Measurements from ENCODE around the gene CLEC4E.
"Not testable (repeated sequence)": the region's sequence is repeated elsewhere in the genome, so short reads cannot be mapped to it uniquely, and the experiment has no call there.

CLEC4E gene

DNA sequence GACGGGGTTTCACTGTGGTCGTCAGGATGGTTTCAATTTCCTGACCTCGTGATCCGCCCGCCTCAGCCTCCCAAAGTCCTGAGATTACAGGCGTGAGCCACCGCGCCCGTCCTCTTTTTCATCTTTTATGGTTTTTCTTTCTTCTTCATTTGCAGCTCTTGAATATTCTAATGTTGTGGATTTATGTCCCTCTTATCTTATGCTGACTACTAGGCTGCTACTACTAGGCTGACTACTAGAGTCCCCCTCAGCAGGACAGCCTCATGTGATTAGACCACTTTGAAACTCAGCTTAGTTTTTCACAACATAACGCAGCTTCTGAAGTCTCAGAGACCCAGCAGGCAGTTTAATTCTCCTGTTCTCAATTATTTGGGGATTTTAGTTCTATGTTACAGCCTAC lies 857 bp upstream of the CLEC4E start:
- no peak overlapping the region for H3K27ac ChIP-seq (ENCODE audit: low read depth, low read length)
- H3K79me2 ChIP-seq (ENCODE audit: control insufficient read depth, insufficient read depth, low read length, unreplicated experiment): no peaks in the 10 kb centered on the region
- H3K36me3 ChIP-seq (ENCODE audit: insufficient read depth, low read length): no peaks in the 10 kb centered on the region
- H3K4me1 ChIP-seq (ENCODE audit: control insufficient read depth, insufficient read depth, low read length, unreplicated experiment): no peaks in the 10 kb centered on the region
- peaks cover 40% of the 10 kb centered on the region for H3K27me3 ChIP-seq (ENCODE audit: insufficient read depth, low read length)
- no peak overlapping the region for H2AFZ ChIP-seq (ENCODE audit: low read length, unreplicated experiment)
- H3K4me3 ChIP-seq (ENCODE audit: low read depth, low read length): no peak overlapping the region

DNA sequence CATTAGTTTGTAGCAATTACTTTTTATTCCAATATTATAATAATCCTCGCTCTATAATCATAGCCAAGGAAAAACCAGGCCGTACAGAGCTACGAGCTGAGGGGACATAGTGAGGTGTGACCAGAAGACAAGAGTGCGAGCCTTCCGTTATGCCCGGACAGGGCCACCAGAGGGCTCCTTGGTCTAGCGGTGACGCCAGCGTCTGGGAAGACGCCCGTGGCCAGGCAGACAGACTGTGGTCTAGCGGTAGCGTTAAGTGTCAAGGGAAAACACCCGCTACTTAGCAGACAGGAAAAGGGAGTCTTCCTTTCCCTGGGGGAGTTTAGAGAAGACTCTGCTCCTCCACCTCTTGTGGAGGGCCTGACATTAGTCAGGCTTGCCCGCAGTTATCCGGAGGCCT lies 2.9 kb downstream of the CLEC4E start:
- H3K36me3 ChIP-seq (ENCODE audit: insufficient read depth, low read length); H3K27ac ChIP-seq (ENCODE audit: low read depth, low read length); H2AFZ ChIP-seq (ENCODE audit: low read length, unreplicated experiment); H3K4me3 ChIP-seq (ENCODE audit: low read depth, low read length); H3K79me2 ChIP-seq (ENCODE audit: control insufficient read depth, insufficient read depth, low read length, unreplicated experiment); H3K4me1 ChIP-seq (ENCODE audit: control insufficient read depth, insufficient read depth, low read length, unreplicated experiment): not testable (repeated sequence)
- H3K27me3 ChIP-seq (ENCODE audit: insufficient read depth, low read length): peaks cover 68% of the 10 kb centered on the region

DNA sequence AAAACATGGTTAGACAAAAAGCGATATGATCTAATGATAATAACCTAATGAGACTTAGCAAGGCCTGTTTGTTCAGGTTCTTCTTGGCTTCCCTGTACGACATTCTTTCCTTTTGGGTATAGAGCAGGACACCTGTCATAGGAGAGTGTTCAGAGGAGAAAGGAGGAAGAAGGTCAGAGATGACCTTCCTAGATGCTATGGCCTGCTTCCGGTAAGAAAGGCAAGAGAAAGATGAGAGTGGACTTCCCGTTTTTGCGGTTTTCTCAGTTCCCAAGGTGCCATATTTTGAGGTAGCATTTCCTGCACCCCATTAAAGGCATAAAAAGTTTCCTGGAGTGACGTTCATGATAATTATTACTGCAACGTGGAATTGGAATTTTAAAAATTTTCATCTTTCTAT lies 8.7 kb downstream of the CLEC4E start:
- no peaks in the 10 kb centered on the region for H3K79me2 ChIP-seq (ENCODE audit: control insufficient read depth, insufficient read depth, low read length, unreplicated experiment)
- peaks cover 73% of the 10 kb centered on the region for H3K27me3 ChIP-seq (ENCODE audit: insufficient read depth, low read length)
- H3K4me1 ChIP-seq (ENCODE audit: control insufficient read depth, insufficient read depth, low read length, unreplicated experiment): no peaks in the 10 kb centered on the region
- no peaks in the 10 kb centered on the region for H3K36me3 ChIP-seq (ENCODE audit: insufficient read depth, low read length)
- no peak overlapping the region for H3K4me3 ChIP-seq (ENCODE audit: low read depth, low read length)
- H3K27ac ChIP-seq (ENCODE audit: low read depth, low read length): no peak overlapping the region
- H2AFZ ChIP-seq (ENCODE audit: low read length, unreplicated experiment): no peak overlapping the region

DNA sequence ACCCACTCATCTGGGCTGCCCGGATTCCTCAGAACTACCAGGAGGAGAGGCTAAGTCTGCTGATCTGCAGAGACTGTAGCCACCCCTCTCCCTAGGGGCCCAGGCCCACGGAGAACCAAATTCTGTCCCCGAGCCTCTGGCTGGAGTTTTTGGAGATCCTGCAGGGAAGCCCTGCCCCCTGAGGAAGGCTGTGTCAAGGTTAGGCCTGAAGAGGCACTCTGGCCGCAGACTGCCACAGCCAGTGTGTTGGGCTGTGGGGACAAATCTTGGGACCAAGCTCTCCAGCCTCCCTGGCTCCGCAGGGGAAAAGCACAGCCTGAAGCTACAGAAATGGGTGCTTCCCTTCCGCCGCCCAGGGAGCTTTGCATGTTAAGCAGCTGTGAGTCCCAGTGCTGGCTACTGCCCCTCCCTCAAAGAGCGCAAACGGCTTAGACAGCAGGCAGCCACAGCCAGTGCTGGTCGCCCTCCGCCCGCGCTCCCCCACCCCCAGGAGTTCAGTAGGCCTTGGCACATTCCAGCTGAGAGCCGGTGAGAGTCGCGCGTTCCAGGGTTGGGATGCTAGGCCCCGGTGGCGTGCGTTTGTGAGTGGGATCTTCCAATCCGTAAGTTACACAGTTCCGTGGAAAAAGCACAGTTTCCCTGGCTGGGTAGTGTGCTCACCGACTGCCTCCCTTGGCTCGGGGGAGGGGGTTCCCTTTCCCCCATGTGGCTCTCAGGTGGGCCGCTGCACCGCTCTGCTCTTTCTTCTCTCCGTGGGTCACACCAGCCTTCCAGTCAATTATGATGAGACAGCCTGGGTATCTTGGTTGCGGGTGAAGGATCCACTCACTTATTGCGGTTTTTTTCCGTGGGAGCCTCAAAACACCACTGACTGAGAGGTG lies 13.2 kb downstream of the CLEC4E start:
- no peak overlapping the region for H3K27ac ChIP-seq (ENCODE audit: low read depth, low read length)
- no peaks in the 10 kb centered on the region for H3K36me3 ChIP-seq (ENCODE audit: insufficient read depth, low read length)
- no peaks in the 10 kb centered on the region for H3K4me1 ChIP-seq (ENCODE audit: control insufficient read depth, insufficient read depth, low read length, unreplicated experiment)
- no peak overlapping the region for H3K4me3 ChIP-seq (ENCODE audit: low read depth, low read length)
- no peak overlapping the region for H2AFZ ChIP-seq (ENCODE audit: low read length, unreplicated experiment)
- H3K27me3 ChIP-seq (ENCODE audit: insufficient read depth, low read length): peaks cover 58% of the 10 kb centered on the region
- H3K79me2 ChIP-seq (ENCODE audit: control insufficient read depth, insufficient read depth, low read length, unreplicated experiment): no peaks in the 10 kb centered on the region

DNA sequence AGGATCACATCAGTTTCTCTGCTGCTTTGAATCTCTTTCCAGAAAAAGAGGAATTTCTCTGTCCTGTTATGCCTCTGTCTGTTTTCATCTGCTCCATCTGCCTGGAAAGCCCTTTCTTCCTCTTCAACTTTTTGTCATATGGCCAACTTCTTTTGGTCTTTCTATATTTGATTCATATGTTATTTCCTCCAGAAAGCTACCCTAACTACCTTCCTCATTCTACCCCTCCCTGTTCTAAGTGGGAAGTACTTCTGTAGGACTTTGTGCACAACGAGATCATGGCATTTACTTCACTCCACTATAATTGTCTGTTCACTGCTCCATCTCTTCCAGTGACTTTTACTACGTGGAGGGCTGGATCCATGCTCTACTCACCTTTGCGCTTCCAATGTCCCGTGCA lies 21.5 kb downstream of the CLEC4E start:
- Histone ChIP-seq H3K4me1 (ENCODE audit: control insufficient read depth, insufficient read depth, low read length, unreplicated experiment) (no peaks in the 10 kb centered on the region), H3K27ac (ENCODE audit: low read depth, low read length) (no peak overlapping the region), H3K27me3 (ENCODE audit: insufficient read depth, low read length) (peaks cover 57% of the 10 kb centered on the region), H3K79me2 (ENCODE audit: control insufficient read depth, insufficient read depth, low read length, unreplicated experiment) (no peaks in the 10 kb centered on the region), H3K36me3 (ENCODE audit: insufficient read depth, low read length) (no peaks in the 10 kb centered on the region), H2AFZ (ENCODE audit: low read length, unreplicated experiment) (no peak overlapping the region), H3K4me3 (ENCODE audit: low read depth, low read length) (no peak overlapping the region)

DNA sequence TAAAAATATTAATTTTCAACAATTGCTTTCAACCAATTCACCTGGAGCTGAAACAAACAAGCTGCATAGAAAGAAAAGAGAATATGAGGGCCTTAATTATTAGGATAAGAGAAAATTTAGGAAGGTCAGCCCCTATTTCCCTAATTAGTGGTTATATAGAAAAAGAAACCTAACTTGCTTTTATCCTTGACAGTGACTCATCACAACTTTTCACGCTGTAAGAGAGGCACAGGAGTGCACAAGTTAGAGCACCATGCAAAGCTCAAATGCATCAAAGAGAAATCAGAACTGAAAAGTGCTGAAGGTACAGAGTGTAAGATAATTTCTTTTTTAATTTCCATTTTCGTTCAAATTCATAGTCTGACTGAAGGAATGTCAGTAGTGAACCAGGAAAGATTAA lies 22.7 kb downstream of the CLEC4E start:
- no peaks in the 10 kb centered on the region for H3K79me2 ChIP-seq (ENCODE audit: control insufficient read depth, insufficient read depth, low read length, unreplicated experiment)
- H3K27ac ChIP-seq (ENCODE audit: low read depth, low read length): no peak overlapping the region
- H2AFZ ChIP-seq (ENCODE audit: low read length, unreplicated experiment): no peak overlapping the region

DNA sequence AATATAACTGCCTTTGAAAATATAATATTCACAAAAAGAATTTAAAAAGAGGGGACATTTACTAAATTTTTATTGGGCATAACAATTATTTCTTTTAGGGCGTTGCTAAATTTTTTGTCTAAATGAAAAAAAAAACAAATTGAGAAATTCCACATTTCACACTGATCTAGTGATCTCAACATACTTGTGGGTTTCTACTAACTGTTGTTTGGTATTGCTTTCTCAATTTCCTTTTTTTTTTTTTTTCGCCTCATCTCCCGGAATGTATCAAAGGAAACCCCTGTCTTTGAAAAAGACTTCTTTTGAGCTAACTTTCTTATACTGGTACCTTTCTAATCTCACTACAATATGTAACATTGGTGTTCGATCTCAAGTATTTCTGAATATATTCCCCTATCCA lies 27.4 kb downstream of the CLEC4E start, which contains the start of gene CLEC4D:
TSS of gene CLEC4D (plus strand) at position 248 of the 400 bp plus-strand sequence. CDS start 230 bp downstream, outside the sequence.
- H3K4me1 ChIP-seq (ENCODE audit: control insufficient read depth, insufficient read depth, low read length, unreplicated experiment): no peaks in the 10 kb centered on the region
- no peak within 1 kb of the TSS for H3K27ac ChIP-seq (ENCODE audit: low read depth, low read length)
- H3K4me3 ChIP-seq (ENCODE audit: low read depth, low read length): no peak within 1 kb of the TSS
- H3K27me3 ChIP-seq (ENCODE audit: insufficient read depth, low read length): peaks cover 52% of the 10 kb centered on the region
- H2AFZ ChIP-seq (ENCODE audit: low read length, unreplicated experiment): no peak within 1 kb of the TSS
- H3K36me3 ChIP-seq (ENCODE audit: insufficient read depth, low read length): no peaks in the 10 kb centered on the region
- no peaks in the 10 kb centered on the region for H3K79me2 ChIP-seq (ENCODE audit: control insufficient read depth, insufficient read depth, low read length, unreplicated experiment)

More for the DNA sequence above, 22.7 kb downstream of the CLEC4E start:
- Histone ChIP-seq H3K27me3 (ENCODE audit: insufficient read depth, low read length) (peaks cover 64% of the 10 kb centered on the region), H3K4me3 (ENCODE audit: low read depth, low read length) (no peak overlapping the region), H3K4me1 (ENCODE audit: control insufficient read depth, insufficient read depth, low read length, unreplicated experiment) (no peaks in the 10 kb centered on the region), H3K36me3 (ENCODE audit: insufficient read depth, low read length) (no peaks in the 10 kb centered on the region)

DNA sequence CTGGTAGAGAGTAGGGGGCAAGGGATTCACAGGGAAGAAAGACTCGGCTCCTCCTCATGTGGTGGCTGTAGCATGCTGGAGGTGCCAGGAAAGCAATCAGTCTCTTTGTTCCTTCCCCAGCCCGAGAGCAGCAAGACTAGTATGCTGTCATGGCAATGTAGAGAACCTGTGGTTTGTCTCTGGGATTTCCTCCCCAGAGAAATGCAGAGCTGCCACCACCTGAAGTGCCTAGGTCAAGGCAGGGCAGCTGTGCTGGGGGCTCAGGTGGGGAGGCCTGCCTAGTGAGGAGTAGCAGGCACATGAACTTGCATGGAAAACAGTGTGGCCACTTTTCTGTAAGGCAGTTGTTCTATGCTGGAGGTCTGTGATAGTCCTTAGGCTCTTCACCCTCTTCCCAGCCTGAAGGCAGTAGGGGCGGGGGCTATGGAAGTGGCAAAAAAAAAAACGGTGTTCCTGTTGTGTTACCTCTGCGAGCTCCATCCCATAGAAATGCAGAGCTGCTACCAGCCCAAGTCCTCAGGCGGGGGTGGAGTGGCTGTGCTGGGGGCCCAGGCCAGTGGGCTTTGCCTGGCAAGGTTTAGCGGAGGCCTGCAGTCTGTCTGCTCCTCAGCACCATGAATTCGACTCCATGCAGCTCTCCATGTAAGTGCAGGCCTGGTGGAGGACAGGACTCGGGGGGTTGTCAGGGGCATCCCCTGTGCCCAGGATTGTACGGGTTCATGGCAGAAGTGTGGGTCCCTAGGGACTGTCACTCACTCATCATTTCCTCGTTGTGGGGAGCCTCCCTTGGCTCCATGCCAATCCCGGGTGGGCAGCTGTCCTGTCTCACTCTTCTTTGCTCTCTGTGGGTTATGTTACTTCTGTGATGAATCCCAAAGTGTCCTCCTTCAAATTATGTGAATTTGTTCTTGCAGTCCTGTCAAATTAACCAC lies 31.5 kb downstream of the CLEC4E start:
- H2AFZ ChIP-seq (ENCODE audit: low read length, unreplicated experiment): no peak overlapping the region
- H3K4me3 ChIP-seq (ENCODE audit: low read depth, low read length): no peak overlapping the region
- H3K4me1 ChIP-seq (ENCODE audit: control insufficient read depth, insufficient read depth, low read length, unreplicated experiment): no peaks in the 10 kb centered on the region

DNA sequence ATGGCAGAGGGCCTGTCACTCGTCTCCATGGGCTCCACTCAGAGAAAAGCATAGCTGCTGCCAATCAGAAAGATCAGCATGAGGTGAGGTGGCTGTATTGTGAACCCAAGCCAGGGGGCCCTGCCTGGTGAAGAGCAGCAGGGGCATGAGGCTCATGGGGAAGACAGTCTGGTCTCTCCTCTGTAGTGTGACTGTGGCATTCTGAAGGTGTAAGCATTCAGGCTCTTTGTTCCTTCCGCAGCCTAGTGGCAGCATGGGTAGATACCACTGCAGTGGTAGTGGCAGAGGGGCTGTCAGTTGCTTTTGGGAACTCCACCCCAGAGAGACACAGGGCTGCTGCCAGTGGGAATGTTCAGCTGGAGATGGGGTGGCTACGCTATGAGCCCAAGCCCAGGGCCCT lies 32.5 kb downstream of the CLEC4E start:
- H3K27me3 ChIP-seq (ENCODE audit: insufficient read depth, low read length): peaks cover 38% of the 10 kb centered on the region
- no peak overlapping the region for H2AFZ ChIP-seq (ENCODE audit: low read length, unreplicated experiment)
- no peak overlapping the region for H3K4me3 ChIP-seq (ENCODE audit: low read depth, low read length)

More for the DNA sequence above, 31.5 kb downstream of the CLEC4E start:
- H3K27me3 ChIP-seq (ENCODE audit: insufficient read depth, low read length): peaks cover 43% of the 10 kb centered on the region
- no peaks in the 10 kb centered on the region for H3K36me3 ChIP-seq (ENCODE audit: insufficient read depth, low read length)
- H3K27ac ChIP-seq (ENCODE audit: low read depth, low read length): no peak overlapping the region
- no peaks in the 10 kb centered on the region for H3K79me2 ChIP-seq (ENCODE audit: control insufficient read depth, insufficient read depth, low read length, unreplicated experiment)

DNA sequence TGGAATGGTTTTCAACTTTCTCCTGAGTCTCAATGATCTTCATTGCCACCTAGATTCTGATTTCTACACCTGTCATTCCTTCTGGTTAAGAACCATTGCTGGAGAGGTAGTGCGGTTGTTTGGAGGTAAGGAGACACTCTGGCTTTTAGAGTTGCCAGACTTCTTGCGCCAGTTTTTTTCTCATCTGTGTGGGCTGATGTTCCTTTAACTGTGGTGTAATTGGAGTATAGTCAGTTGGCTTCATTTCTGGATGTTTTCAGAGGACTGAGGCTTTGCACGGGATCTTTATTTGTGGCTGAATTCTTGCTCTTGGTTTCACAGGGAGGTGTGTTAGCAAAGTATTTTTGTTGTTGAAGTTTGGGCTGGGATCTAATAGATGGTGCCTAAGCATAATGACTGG lies 33.1 kb downstream of the CLEC4E start:
- Histone ChIP-seq H3K27me3 (ENCODE audit: insufficient read depth, low read length) (peaks cover 32% of the 10 kb centered on the region; the same call in 1 of the 2 replicates), H3K4me3 (ENCODE audit: low read depth, low read length) (no peak overlapping the region), H3K4me1 (ENCODE audit: control insufficient read depth, insufficient read depth, low read length, unreplicated experiment) (no peaks in the 10 kb centered on the region), H2AFZ (ENCODE audit: low read length, unreplicated experiment) (no peak overlapping the region), H3K79me2 (ENCODE audit: control insufficient read depth, insufficient read depth, low read length, unreplicated experiment) (no peaks in the 10 kb centered on the region), H3K36me3 (ENCODE audit: insufficient read depth, low read length) (no peaks in the 10 kb centered on the region), H3K27ac (ENCODE audit: low read depth, low read length) (no peak overlapping the region)

More for the DNA sequence above, 32.5 kb downstream of the CLEC4E start:
- Histone ChIP-seq H3K36me3 (ENCODE audit: insufficient read depth, low read length) (no peaks in the 10 kb centered on the region), H3K4me1 (ENCODE audit: control insufficient read depth, insufficient read depth, low read length, unreplicated experiment) (no peaks in the 10 kb centered on the region), H3K79me2 (ENCODE audit: control insufficient read depth, insufficient read depth, low read length, unreplicated experiment) (no peaks in the 10 kb centered on the region), H3K27ac (ENCODE audit: low read depth, low read length) (no peak overlapping the region)
